Effector memory CD4-positive, alpha-beta T cell (primary cell): Measurements from ENCODE around the gene CDH4.

Source experiments
- DNase-seq, 3 donors: peaks; one replicate each; pipeline ENCODE4 v3.0.0-alpha.2; 2020
- H3K27ac ChIP-seq: 2 replicates; pipeline ENCODE4 v1.7.0; 2013; ENCODE audit warnings: mild to moderate bottlenecking, low read length, moderate library complexity; ENCODE audit not compliant: insufficient read depth, poor library complexity, severe bottlenecking
- H3K27me3 ChIP-seq: replicated peaks from 2 replicates; pipeline ENCODE4 v1.7.0; 2013; ENCODE audit warnings: mild to moderate bottlenecking, low read length; ENCODE audit not compliant: insufficient read depth, control insufficient read depth, poor library complexity, severe bottlenecking
- H3K36me3 ChIP-seq: 2 replicates; pipeline ENCODE4 v1.7.0; 2013; ENCODE audit warnings: mild to moderate bottlenecking, low read length, moderate library complexity; ENCODE audit not compliant: control insufficient read depth, insufficient read depth
- H3K4me1 ChIP-seq: 2 replicates; pipeline ENCODE4 v1.7.0; 2013; ENCODE audit warnings: low read length, mild to moderate bottlenecking; ENCODE audit not compliant: control insufficient read depth, insufficient read depth, poor library complexity, severe bottlenecking
- H3K4me3 ChIP-seq: 2 replicates; pipeline ENCODE4 v1.7.0; 2013; ENCODE audit warnings: low read length, low read depth, mild to moderate bottlenecking; ENCODE audit not compliant: insufficient read depth, poor library complexity, severe bottlenecking
- H3K9me3 ChIP-seq: 2 replicates; pipeline ENCODE4 v1.7.0; 2013; ENCODE audit warnings: mild to moderate bottlenecking, low read length, moderate library complexity; ENCODE audit not compliant: control insufficient read depth

Gene CDH4

GRCh38 chr20:61577065-61577464, 325.0 kb downstream of the CDH4 start:
- Histone ChIP-seq H3K4me3 (no peak overlapping the region), H3K36me3 (no peaks in the 10 kb centered on the region), H3K27me3 (no peaks in the 10 kb centered on the region), H3K4me1 (no peaks in the 10 kb centered on the region), H3K27ac (no peak overlapping the region), H3K9me3 (no peaks in the 10 kb centered on the region)
- no peak for DNase-seq

- Histone ChIP-seq H3K4me1 (no peaks in the 10 kb centered on the region), H3K27me3 (no peaks in the 10 kb centered on the region), H3K27ac (no peak overlapping the region), H3K36me3 (no peaks in the 10 kb centered on the region), H3K9me3 (no peaks in the 10 kb centered on the region), H3K4me3 (no peak overlapping the region)
- DNase-seq = no peak
Observed at GRCh38 chr20:61579908-61580307, 327.8 kb downstream of the CDH4 start.

GRCh38 chr20:61580958-61581824, 329.1 kb downstream of the CDH4 start:
- no peak overlapping the region for H3K27ac ChIP-seq
- H3K4me3 ChIP-seq = no peak overlapping the region
- H3K9me3 ChIP-seq = no peaks in the 10 kb centered on the region
- no peaks in the 10 kb centered on the region for H3K4me1 ChIP-seq
- H3K36me3 ChIP-seq = no peaks in the 10 kb centered on the region
- H3K27me3 ChIP-seq = no peaks in the 10 kb centered on the region
- no peak for DNase-seq

- no peak for DNase-seq
- Histone ChIP-seq H3K4me3 (no peak overlapping the region), H3K36me3 (no peaks in the 10 kb centered on the region), H3K27me3 (no peaks in the 10 kb centered on the region), H3K27ac (no peak overlapping the region), H3K4me1 (no peaks in the 10 kb centered on the region), H3K9me3 (no peaks in the 10 kb centered on the region)
Observed at GRCh38 chr20:61581825-61582188, 329.7 kb downstream of the CDH4 start.

DNA sequence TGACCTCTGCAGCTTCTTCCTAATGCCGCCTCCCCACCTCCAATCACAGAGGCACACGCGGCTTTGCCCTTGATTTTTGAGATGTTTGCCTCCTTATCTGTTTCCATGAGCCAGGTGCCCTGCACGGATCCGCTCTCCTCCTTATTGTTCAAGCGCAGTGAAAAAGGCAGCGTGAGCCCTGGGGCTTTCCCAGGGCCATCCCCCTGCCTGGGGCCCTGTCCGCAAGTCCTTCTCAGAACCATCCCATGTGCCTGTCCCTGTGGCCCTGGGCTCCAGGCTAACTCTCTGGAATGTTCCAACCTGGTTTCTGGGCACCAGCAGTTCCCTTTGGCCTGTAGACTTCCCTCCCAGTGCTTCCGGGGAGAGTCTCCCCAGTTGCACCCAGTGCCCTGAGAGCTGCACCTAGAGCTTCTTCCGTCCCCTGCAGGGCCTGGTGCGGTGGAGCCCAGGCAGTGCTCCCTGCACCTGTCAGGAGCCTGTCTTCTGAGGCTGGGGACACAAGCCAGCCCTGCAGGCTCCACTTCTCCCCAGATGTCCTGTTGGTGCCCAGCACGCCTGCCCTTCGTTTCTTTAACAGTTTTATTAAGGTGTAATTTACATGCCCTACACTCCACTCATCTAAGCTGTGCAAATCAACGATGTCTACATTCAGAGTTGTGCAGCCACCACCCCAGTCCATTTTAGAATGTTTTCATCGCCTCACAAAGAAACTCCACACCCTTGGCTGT, 330.3 kb downstream of the CDH4 start:
- Histone ChIP-seq H3K4me1 (no peaks in the 10 kb centered on the region), H3K36me3 (no peaks in the 10 kb centered on the region), H3K4me3 (no peak overlapping the region), H3K27me3 (no peaks in the 10 kb centered on the region), H3K27ac (no peak overlapping the region), H3K9me3 (no peaks in the 10 kb centered on the region)
- no peak for DNase-seq

- Histone ChIP-seq H3K9me3 (no peaks in the 10 kb centered on the region), H3K4me3 (no peak overlapping the region), H3K27ac (no peak overlapping the region), H3K36me3 (no peaks in the 10 kb centered on the region), H3K4me1 (no peaks in the 10 kb centered on the region), H3K27me3 (no peaks in the 10 kb centered on the region)
- DNase-seq = no peak
Observed at GRCh38 chr20:61583356-61583755, 331.3 kb downstream of the CDH4 start.

DNA sequence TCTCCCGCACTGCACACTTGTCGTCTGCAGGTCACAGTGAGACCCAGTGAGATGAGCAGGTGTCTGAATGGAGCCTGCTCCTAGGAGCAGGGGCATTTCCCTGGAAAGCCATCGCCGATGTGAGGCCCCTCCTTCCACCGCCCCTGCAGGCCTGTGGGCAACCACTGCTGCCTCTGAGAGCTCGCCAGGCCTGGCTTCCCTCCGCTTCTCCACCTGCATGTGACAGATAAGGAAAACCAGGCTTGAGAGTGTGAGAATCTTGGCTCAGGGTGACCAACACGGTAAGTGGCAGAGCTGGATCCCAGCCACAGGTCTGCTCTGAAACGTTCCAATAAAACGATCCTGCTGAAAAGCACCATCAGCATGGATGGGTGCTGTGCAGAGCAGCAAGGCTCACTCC, 332.8 kb downstream of the CDH4 start:
- Histone ChIP-seq H3K27ac (no peak overlapping the region), H3K9me3 (no peaks in the 10 kb centered on the region), H3K4me1 (no peaks in the 10 kb centered on the region), H3K4me3 (no peak overlapping the region), H3K27me3 (no peaks in the 10 kb centered on the region), H3K36me3 (no peaks in the 10 kb centered on the region)
- no peak for DNase-seq

- Histone ChIP-seq H3K36me3 (no peaks in the 10 kb centered on the region), H3K27ac (no peak overlapping the region), H3K27me3 (no peaks in the 10 kb centered on the region), H3K4me3 (no peak overlapping the region), H3K4me1 (no peaks in the 10 kb centered on the region), H3K9me3 (no peaks in the 10 kb centered on the region)
- DNase-seq = no peak
Observed at GRCh38 chr20:61585764-61586163, 333.7 kb downstream of the CDH4 start.

GRCh38 chr20:61587036-61587435, 335.0 kb downstream of the CDH4 start:
- Histone ChIP-seq H3K27ac (no peak overlapping the region), H3K36me3 (no peaks in the 10 kb centered on the region), H3K27me3 (no peaks in the 10 kb centered on the region), H3K4me1 (no peaks in the 10 kb centered on the region), H3K9me3 (no peaks in the 10 kb centered on the region), H3K4me3 (no peak overlapping the region)
- no peak for DNase-seq

DNA sequence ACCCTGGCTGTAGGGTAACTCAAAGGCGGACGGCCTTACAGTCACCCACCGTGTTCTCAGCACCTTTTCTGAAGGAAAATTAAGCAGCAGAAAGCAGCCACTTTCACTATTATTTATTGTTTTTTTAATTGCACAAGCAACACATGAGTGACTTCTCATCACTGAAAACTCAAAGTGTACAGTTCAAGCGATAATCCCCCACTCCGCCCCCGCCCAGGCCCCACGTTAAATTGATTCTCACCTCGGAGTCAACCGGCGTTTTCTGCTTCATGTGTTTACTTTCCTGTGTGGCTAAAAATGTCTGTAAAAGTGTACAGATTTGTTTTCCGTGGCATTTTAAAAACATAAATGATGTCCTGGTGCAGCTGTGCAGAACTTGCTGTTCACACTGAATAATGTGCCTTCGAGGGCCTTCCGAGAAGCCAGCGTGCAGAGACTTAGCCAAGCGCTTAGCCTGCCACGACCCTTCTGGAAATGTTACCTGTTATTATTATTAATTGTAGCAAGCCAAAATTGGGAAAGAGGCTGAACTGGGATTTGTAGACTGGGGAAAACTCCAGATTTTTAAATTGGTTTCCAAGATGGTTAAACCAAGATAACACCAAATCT, 335.7 kb downstream of the CDH4 start:
- Histone ChIP-seq H3K9me3 (no peaks in the 10 kb centered on the region), H3K4me1 (no peaks in the 10 kb centered on the region), H3K27me3 (no peaks in the 10 kb centered on the region), H3K36me3 (no peaks in the 10 kb centered on the region), H3K27ac (no peak overlapping the region), H3K4me3 (no peak overlapping the region)
- no peak for DNase-seq
